Measurements from ENCODE around the gene CRYBG2.
A peak's percentile ranks its signal among the peaks of the same experiment; 100 is the strongest.
"Not testable (repeated sequence)": the region's sequence is repeated elsewhere in the genome, so short reads cannot be mapped to it uniquely, and the experiment has no call there.

Gene CRYBG2

GRCh38 chr1:26317146-26317545 is 36.8 kb downstream of the CRYBG2 start:
- no peak for DNase-seq

DNA sequence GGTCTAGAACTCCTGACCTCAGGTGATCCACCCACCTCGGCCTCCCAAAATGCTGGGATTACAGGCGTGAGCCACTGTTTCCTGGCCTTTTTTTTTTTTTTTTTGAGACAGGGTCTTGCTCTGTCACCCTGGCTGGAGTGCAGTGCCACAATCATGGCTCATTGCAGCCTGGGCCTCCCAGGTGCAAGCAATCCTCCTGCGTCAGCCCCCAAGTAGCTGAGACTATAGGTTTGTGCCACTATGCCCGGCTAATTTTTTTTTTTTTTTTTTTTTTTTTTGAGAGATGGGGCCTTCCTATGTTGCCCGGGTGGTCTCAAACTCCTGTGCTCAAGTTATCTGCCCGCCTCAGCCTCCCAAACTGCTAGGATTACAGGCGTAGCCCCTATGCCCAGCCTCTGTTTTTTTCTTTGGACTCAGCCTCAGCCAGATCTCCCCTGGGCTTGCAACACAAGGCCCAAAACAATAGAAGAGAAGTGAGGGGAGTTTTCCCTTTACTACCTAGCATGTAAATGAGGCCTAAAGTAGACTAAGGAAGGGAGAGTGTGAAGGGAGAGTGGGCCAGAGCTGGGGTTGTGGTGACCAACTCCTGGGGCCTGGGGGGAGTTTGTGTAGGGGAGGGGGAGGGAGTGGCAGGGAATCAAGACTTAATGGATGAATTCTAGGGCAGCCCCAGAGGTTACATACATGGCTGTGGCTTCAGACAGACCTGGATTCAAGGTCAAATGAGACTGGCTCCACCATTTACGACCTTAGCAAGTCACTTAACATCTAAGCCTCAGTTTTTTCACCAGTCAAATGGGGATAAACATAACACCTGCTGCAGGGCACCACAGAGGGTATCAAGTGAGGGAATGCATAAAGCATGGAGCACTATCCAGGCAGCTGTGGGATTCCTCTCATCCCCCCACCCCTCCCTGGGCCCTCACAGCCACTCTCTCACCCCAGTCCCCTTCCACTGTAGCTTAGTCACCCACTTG is 37.8 kb downstream of the CRYBG2 start:
- DNase-seq = no peak

DNA sequence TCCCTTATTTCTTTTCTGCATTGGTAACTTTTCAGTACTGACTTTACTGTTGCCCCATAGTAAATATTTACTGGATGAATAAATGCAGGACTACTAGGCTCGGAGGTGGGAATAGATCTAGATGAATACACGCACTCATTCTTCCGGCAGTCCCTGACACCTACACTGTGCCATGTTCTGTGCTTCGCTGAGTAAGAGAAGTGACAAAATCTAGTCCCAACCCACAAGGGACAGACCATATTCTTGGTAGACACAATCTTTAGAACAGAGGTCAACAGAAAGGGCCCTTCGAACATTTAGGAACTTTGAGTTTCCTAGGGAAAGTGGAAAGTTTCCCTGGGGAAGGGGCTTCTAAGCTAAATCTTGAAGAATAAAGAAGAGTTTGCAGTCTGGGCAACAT is 39.4 kb downstream of the CRYBG2 start:
- no peak for DNase-seq

GRCh38 chr1:26307966-26308899 is 45.7 kb downstream of the CRYBG2 start:
- DNase-seq = not testable (repeated sequence)

DNA sequence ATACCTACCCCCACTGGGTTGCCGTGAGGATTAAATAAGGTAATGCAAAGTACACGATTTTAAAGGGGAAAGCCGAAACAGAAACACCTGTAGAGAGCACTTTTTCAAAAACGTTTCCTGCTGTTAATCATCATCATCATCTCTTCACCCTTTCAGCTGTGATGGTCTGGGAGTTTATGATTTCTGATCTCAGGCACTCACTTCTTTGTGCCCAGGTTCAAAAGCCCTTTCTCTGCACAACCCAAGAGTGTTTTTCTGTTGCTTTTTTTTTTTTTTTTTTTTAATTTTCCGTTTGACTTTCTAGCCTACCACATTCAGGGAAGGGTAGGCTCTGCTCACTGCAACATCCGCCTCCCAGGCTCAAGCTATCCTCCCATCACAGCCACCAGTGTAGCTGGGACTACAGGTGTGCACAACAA is 46.6 kb downstream of the CRYBG2 start:
- DNase-seq = no peak

GRCh38 chr1:26306290-26307229 is 47.4 kb downstream of the CRYBG2 start, which contains the start of gene UBXN11:
Gene UBXN11, minus strand, starts transcription at chr1:26306636. Its CDS starts 3,753 bp downstream, at chr1:26302883.
- peak; percentile 83 for DNase-seq

GRCh38 chr1:26305667-26306289 is 48.2 kb downstream of the CRYBG2 start:
- DNase-seq = no peak

DNA sequence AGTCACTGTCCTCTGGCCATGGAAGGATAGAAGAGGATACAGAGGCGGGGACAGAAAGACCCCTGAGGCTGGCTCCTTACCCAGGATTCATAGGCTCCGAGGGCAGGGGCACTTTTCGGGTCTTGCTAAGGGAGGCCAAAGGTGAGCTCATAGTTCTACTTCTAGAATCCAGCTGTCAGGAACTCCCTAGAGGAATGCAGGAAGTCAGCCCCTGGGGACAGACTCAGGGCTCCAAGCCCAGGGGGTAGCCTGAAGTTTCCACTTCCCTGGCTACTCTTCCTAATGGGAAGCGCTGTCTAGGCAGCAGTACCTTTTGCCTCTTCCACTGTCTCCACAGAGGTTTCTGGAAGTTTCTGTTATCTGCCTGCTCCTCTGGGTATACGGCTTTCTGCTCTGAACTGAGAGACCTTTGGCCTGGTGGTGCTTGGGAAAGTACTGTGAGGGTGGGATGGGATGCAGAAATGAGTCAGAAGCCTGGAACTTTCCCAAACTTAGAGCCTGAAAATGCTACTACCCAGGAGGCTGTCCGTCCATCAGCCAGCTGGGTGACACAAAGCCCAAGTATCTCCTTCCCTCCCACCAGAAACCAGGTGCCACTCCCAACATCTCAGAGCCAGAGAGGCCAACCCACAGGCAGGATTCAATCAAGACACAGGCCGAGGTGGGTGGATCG is 51.1 kb downstream of the CRYBG2 start:
- no peak for DNase-seq

DNA sequence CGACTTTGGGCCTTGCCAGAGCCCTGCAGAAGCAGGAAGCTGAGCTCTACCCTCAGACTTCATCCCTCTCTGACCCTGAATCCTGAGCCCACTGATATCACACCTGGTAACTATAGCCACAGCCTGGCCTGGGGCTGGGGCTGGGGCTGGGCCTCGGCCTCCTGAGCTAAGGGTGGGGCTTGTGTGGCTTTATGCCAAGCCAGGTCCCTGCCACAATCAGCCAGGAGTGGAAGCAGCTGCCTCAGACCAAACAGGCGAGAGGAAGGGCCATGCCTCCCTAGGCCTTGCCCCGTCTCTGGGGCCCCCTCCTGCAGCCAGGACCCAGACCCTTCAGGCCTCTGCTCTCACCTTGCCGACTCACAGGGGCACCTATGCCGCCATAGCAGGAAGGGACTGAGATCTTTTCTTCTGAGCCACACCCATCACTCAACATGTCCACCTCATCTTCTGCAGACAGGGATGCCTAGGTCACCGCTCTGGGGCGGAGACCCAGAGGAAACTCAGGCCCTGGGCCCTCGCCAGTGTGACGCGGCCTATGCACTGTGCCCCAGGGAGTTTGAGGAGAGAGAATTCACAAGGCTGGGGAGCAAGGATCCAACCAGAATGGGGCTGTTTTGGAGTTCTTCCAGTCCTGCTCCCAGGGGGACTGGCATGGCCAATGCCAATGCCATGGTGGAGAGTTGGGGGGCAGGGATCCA is 53.2 kb downstream of the CRYBG2 start:
- no peak for DNase-seq

DNA sequence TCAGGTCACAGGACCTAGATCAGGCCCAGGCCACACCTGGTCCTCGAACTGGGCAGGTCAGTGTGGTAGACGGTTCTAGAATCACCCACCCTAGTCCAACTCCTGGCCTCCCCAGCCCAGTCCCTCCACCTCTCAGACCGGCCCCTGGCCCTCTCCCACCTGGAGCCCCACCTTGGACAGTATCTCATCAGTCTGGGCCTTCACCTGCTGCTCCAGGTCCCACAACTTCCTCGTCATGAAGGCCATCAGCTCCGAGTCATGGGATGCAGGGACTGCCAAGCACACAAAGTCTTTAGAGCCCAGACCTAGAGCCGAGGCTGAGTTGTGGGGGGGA is 56.2 kb downstream of the CRYBG2 start:
- DNase-seq = no peak

DNA sequence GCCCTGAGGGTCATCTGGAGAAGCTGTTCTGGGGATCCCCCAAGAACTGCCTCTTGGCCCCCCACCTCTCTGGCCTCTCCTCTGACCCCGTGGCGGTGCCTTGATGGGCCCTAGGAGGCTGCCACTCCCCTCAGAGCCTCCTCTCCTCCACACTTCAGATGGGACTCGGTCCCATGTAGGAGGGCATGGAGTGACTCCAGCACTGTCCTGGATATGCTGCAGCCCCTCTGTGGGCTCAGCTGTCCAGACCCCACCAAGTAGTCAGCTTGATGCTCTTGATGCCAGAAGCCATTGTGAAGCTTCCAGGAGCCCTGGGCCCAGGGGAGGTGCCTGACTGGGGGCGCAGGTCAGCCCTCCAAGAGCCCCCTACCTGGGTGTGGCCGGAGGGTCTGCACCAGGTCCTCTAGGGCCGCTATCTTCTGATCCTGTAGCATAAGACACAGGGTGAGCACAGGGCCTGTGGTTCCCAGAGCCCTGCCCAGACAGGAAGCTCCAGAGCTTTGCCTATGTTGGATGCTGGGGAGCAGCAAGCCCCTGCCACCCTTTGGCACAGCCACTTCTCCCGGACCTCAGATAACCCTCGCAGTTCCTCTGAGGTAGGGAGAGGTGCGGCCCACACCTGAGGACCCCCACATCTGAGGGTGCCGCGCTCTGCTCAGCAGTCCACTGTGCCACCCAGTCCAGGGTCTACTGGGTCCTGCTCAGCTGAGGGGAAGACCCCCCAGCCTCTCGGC is 56.7 kb downstream of the CRYBG2 start:
- DNase-seq = no peak

- DNase-seq = no peak
Measured at GRCh38 chr1:26296340-26297056, 57.4 kb downstream of the CRYBG2 start.

DNA sequence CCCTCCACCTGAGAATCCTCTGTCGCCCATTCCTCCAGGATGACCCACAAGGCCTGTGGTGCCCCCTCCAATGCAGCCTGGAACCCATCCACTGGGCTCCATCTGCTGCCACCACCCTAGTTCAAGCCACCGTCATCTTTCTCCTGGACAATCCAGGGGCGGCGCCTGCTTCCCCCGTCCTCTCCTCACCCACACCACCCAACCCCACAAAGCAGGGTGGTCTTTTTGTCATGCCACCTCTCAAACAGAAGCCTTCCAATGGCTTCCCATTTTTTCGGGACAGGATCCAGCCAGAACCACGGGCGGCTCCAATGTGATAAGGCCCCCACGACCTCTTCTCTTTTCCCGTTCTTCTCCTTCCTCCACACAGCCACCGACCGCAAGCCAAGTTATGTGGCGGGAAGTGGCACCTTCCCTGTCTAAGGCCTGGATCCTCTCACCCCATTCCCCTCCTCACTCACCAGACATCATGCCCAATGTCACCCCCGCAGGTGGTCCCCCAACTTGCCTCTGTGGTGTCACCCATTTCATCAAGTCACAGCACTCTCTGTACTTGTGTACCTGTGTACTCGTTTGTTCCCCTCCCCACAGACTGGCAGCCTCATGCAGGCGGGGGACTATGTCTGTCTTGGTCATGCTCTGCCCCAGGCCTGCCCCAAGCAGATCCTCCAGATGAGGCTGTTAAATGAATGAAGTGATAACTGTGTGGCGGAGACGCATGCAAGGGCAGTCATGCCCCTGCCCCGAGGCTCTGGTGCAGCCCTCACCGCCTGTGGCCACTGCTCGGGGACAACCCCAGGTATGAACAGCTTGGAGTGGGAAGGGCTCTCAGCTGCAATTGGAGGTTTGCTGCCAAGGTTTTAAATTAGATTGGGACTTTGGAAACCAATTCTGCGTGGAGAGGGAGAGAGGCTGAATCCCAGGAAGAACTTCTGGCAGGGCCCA is 58.5 kb downstream of the CRYBG2 start:
- no peak for DNase-seq

DNA sequence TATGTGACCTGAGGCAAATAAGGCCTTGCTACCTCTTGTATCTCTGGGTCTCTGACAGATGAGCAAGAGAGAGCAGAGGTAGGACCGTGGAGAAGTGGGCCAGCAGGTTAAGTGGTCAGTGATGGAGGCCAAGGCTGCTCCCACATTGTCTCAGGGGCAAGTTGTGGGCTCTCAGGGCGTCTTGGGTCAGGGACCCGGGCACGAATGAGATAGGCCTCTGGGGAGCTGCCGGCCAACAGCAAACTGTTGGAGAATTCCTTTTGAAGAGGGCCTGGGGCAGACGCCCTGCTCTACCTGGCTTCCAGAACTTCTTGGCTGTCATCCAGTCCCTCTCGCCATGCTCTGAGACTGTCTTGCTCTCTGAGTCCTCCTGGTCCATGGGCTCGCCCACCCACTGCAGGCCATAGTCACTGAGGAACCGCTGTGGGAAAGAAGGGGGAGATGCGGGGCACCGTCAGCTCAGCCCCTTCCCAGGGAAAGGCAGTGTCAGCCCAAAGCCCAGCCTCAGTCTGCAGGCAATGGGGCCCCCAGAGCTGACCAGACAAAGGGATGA is 59.9 kb downstream of the CRYBG2 start:
- DNase-seq = no peak

GRCh38 chr1:26292735-26293134 is 61.2 kb downstream of the CRYBG2 start:
- not testable (repeated sequence) for DNase-seq

DNA sequence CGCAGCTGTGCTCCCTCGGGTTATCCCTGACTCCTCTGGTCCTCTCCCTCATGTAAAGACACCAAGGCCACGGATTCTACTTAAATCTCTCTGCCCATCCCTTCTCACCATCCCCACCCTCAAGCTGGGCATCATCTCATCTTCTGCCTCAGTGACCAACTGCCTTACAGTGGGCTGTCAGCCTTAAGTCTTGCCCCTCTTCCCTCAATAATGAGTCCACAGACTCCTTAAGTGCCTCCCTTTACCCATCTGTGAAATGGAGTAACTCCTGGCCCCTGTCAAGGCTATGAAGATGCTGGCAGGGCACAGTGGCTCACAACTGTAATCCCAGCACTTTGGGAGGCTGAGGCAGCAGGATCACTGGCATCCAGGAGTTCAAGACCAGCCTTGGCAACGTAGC is 62.0 kb downstream of the CRYBG2 start:
- no peak for DNase-seq

- no peak for DNase-seq
Measured at GRCh38 chr1:26291433-26291832, 62.5 kb downstream of the CRYBG2 start.

DNA sequence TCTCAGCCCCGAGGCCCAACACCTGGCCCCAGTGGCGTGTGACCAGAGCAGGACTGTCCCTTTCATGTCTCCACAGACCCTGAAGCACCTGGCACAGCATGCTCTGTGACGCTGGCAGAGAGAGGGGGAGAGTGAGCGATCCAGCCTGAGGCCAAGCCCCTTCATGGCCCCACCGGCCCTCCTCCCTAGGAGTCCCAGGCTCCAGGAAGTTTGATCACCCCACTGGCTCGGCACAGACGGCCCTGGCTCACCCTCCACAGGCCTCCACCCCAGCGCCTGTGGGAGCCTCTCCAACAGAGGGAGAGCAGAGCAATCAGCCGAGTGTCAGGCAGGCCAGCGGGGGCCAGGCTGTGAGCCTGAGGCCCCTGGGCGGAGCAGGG is 63.1 kb downstream of the CRYBG2 start:
- DNase-seq = no peak
